ENCODE measurements around the gene ACACA.
"Not testable (repeated sequence)": the region's sequence is repeated elsewhere in the genome, so short reads cannot be mapped to it uniquely, and the experiment has no call there.

Gene ACACA

DNA sequence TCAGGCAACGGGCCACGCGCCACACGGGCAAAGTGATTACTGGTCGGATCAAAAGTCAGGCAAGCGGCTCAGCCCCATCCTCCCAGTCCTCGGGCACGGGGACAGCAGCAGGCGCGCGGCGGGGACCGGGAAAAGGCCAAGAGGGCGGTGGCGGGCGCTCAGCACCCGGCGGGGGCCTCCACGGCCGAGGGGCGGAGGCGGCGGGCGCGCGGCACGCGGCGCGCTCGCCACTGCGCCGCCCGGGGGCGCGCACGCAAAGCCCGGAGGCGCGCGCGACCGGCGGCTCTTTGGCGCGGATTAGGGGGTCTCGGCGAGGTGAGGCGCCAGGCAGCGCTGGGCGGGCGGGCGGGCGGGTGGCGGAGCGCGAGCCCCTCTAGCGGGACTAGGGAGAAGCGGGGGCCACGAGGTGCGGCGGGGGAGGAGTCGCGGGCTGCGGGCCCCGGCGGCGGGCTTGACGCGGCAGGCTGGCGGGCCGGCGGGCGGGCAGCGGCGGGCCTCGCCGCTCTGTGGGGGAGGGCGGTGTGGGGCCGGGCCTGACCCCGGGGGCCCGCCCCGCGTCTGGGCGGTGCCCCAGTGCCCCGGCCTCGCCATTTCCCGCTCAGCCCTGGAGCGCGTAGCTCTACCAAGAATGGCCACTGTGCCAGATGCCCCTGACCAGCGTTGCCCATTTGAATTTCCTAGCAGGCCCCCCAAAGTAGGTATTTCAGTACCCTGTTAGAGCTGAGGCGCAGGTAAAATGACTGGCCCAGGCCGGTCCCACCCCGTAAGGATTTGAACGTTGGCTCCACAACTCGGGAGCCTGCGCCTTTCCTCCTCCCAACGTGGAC lies at the start of gene ACACA, which contains the start of gene TADA2A:
ACACA (minus strand) TSS at position 202 of the 827 bp plus-strand sequence. CDS start 537 bp downstream, outside the sequence.
TADA2A (plus strand) TSS at position 252 of the 827 bp plus-strand sequence. CDS start 4,480 bp downstream, outside the sequence.
- peak; percentile 74 for DNase-seq (ENCODE audit: low read depth)

DNA sequence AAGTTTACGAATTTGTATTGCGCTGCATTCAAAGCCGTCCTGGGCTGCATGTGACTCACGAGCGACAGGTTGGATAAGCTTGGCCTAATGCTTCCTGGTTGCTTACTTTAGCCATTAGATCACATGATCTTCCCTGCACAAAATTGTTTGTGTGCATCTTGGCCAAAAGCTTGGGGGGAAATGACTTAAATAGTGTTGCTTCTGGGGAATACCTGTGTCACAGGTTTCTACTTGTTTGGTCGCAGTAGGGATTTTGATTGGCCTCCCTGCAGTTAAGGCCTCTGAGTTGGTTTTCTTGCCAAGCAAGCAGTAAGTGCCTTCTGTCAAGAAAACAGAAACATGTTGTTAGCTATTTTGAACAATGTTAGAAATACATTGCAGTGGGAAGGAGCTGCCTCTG lies 43.5 kb upstream of the ACACA start:
- peak; percentile 8 for DNase-seq (ENCODE audit: low read depth)

DNA sequence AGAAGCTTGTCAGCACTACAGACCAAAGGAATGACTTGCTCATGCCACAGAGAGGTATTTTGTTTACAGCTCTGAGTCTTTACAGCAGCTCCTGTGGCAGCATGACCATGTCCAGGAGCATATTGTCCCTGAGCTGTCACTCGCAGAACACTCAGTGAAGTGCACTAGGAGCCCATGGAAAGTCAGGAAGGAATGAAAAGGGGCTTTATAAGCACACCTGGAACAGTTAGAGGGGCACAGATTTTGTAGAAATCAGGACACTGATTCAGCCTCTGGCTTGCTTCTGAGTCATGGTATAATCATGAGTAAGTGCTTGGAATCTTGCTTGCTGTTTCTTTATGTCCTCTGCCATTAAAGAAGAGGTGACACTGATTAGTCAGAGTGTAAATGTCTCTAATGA lies 41.0 kb upstream of the ACACA start:
- DNase-seq (ENCODE audit: low read depth) = peak; percentile 43

DNA sequence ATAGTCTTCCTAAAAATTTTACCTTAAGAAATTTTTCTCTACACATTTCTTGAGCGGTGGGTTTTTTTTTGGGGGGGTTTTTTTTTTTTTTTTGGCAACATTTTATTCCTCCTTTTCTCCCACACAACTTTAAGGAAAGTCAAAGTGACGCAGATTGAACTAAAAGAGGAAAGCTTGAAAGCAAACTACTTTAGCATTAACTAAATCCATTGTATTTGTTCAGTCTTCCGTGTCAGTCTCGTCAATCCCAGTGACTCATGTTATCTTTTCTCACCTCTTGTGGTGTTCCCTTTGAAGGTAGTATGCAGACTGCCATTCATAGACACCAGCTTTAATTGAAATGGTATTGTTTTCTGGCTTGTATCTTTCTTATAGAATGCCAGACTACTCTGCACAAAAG lies 39.4 kb upstream of the ACACA start:
- DNase-seq (ENCODE audit: low read depth) = peak; percentile 43

DNA sequence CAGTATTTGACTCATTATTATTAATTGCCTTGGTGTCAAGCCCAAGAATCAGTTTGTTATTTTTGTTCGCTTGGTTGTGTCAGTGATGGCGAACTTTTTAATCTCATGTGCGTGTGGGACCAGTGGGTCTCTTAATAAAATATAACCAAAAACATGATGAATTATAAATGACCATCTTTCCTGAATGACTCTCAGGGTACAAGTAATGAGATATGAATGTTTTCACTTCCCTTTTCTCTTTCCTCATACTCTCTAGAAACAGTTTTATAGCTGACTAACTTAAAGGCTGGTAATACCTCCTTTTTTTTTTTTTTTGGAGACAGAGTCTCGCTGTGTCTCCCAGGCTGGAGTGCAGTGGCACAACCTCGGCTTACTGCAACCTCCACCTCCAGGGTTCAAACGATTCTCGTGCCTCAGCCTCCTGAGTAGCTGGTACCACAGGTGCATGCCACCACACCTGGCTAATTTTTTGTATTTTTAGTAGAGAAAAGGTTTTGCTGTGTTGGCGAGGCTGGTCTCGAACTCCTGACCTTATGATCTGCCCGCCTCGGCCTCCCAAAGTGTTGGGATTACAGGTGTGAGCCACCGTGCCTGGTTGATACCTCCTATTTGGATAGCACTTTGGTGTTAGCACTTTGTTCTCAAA lies 34.9 kb upstream of the ACACA start:
- DNase-seq (ENCODE audit: low read depth) = not testable (repeated sequence)

DNA sequence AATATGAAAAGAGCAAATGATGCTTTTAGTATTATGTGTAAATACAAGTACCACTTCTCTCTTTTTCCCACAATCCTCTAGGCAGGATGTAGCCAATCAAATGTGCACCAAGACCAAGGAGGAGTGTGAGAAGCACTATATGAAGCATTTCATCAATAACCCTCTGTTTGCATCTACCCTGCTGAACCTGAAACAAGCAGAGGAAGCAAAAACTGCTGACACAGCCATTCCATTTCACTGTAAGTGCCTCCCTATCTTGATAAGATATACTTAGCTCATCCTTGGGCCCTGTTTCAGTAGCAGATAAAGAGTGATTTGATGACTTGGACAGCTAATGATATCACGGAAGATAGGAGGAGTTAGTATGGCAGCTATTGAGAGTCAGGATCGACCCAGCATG lies 33.8 kb upstream of the ACACA start:
- DNase-seq (ENCODE audit: low read depth) = no peak

DNA sequence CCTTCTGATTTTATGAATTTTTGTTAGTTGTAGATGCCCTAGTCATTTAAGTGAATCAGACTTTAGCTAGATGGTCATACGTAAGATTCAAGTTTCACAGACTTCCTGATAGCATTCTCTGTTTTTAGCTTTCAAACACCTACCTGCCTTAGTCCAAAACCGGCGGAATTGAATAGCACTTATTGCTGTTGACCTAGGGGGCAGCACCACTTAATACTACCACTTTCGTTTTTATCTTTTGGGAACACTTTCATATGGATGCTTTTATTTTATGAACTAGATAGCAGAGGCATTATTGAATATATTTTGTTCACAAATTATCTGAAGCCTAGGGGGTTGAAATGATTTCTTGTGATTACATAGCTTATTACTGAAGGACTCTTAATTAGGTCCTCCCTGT lies 31.5 kb upstream of the ACACA start:
- DNase-seq (ENCODE audit: low read depth) = no peak

DNA sequence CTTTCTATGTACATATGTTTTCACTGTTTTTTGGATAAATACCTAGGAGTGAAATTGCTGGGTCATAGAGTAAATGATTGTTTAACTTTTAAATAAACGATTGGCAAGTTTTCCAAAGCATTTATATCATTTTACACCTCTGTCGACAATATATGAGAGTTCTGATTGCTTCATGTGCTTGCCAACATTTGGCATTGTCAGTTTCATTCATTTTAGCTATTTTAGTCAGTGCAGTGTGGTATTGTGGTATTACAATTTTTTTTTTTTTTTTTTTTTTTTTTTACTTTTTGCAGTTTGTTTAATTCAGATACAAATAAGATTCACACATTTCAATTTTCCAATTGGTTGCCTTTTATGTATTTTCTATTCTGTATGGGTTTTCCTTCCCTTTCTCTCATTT lies 26.0 kb upstream of the ACACA start:
- DNase-seq (ENCODE audit: low read depth) = no peak

DNA sequence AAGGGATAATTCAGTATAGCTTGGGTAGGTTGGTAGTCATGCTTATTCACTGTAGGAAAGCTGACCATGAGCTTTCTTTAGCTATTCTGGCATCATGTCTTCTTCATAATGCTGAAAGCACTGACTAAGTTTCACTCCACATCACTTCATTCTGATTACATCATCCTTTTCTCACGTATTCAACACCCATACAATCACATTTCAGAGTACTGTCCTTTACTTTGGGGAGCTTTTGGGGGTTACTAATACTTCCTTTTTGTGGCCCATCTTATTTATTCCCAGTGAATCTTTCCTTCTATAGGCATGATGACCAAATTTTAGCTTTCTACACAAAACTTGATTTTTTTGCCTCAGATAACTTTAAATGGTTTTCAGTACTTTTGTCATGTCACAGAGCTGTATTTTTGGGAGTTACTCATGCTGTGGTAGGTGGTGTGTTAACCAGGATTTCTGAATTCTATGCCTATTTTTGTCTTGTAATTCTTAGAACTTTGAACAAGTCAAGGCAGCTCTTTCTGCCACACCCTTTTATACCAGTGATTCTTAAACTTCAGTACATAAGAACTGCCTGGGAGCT lies 23.5 kb upstream of the ACACA start:
- DNase-seq (ENCODE audit: low read depth) = peak; percentile 75

DNA sequence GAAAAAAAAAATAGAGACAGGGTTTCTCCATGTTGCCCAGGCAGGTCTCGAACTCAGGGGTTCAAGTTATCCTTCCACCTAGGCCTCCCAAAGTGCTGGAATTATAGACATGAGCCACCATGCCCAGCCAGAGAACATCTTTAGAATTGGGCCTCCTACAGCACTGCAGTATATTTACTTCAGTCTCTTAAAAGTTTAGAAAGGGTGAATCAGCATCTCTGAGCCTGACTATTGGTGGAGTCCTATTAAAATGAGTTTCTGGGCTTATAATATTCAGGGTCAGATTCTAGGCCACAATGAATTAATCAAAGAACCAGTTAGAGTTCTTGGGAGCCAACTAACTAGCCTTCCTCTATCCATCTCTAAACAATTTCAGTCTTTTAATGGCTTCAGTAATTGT lies 22.8 kb upstream of the ACACA start:
- DNase-seq (ENCODE audit: low read depth) = no peak

DNA sequence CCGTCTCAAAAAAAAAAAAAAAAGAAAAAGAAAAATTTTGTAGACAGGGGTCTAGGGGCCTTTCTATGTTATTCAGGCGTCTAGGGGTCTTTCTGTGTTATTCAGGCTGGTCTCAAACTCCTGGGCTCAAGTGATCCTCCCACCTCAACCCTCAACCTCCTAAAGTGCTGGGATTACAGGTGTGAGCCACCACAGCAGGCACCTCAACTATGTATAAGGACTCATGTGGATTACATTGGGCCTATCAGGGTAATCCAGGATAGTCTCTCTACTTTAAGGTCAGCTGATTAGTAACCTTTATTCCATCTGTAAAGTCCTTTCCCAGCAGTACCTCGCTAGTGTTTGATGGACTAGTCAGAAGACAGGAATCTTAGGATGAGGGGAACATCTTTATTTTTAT lies 22.4 kb upstream of the ACACA start:
- no peak for DNase-seq (ENCODE audit: low read depth)

DNA sequence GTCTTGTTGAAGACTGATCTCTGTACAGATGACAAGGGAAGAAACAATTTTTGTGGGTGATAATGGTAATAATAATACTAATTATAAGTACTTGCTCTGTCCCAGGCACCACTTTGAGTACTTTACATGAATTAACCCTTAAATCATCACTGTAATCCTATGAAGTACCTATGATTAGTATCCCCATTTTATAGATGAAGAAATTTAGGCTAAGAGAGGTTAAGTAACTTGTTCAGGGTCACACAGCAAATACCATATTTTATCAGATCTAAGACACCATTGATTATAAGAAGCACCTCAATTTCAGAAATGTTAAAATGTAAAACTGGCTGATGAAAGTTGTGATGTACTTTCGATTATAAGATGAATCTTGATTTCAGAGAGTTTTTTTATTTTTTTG lies 18.6 kb upstream of the ACACA start:
- no peak for DNase-seq (ENCODE audit: low read depth)

DNA sequence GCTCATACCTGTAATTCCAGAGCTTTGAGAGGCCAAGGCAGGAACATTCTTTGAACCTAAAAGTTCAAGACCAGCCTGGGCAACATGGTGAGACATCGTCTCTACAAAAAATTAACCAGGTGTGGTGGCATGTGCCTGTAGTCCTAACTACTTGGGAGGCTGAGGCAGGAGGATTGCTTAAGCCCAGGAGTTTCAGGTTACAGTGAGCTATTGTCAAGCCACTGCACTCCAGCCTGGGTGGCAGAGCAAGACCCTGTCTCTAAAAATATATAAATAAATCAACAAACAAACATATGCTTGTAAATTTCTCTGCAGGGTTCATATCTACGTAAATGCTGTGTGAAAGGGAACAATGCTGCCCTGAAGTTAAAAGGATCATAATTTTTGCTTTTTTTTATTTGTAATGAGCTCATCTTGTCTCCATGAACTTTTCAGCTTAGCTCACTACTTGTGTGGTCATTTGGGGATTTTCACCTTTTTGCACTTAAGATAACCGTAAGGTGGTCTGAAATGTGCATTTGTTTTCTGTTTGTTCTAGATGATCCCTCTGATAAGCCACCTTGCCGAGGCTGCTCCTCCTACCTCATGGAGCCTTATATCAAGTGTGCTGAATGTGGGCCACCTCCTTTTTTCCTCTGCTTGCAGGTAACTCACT lies 16.5 kb upstream of the ACACA start:
- no peak for DNase-seq (ENCODE audit: low read depth)

DNA sequence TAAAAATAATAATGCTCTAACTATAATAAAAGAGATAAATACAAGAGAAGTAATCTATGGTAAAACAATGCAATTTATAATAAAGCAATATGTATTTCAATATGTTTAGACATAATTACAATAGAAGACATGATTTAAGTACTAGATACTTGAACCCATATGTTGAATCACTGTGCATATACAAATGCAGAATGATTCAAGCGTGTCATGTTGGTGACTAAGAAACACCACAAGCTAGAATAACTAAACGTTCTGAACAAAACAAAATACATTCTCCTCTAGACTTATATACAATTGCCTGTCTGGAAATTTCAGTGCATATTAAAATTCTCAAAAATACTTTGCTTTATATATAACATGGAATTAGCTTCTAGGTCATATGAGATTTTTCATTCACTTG lies 11.2 kb upstream of the ACACA start:
- DNase-seq (ENCODE audit: low read depth) = peak; percentile 64

DNA sequence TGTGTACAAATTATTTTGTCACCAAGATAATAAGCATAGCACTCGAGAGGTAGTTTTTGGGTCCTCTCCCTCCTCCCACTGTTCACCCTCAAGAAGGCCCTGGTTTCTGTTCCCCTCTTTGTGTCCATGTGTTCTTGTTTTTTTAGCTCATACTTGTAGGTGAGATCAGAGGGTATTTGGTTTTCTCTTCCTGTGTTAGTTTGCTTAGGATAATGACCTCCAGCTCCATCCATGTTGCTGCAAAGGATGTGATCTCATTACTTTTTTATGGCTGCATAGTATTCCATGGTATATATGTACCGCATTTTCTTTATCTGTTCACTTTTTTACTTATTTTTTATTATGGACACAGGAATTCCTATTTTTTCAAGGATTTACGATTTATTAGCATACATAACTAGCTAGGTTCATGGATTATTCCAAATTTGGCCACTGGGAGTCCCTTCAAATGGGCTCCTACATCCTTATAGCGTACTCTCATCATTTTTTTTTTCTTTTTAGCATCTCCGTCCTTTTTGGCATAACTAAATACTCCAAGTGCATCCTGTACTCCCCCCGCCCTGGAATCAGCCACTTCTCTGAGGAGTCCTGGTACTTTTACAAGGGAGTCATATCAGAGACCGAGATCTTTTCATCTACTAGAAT lies 7.4 kb upstream of the ACACA start:
- peak; percentile 28 for DNase-seq (ENCODE audit: low read depth)

DNA sequence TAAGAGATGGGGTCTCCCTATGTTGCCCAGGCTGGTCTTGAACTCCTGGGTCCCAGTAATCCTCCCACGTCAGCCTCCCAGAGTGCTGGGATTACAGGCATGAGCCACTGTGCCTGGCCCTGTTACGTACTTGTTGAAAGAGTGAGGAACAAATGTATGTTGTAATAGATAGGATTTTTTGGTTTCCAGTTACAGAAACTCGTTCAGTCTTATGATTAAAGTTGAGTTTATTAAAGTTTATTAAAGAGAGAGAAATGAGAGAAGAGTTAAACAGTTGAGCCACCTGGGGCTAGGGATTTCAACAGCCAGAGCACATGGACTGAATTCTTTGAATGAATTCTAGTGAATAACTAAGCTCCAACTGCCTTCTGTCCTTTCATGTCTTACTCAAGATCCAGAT lies 3.7 kb upstream of the ACACA start:
- DNase-seq (ENCODE audit: low read depth) = peak; percentile 53

DNA sequence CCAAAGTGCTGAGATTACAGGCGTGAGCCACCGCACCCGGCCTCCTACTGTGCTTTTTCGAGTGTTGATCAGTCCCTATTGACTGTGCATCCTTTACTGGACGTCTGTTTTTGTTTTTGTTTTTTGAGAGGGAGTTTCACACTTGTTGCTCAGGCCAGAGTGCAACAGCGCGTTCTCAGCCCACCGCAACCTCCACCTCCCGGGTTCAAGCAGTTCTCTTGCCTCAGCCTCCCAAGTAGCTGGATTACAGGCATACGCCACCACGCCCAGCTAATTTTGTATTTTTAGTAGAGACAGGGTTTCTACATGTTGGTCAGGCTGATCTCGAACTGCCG lies 1.5 kb upstream of the ACACA start:
- not testable (repeated sequence) for DNase-seq (ENCODE audit: low read depth)

DNA sequence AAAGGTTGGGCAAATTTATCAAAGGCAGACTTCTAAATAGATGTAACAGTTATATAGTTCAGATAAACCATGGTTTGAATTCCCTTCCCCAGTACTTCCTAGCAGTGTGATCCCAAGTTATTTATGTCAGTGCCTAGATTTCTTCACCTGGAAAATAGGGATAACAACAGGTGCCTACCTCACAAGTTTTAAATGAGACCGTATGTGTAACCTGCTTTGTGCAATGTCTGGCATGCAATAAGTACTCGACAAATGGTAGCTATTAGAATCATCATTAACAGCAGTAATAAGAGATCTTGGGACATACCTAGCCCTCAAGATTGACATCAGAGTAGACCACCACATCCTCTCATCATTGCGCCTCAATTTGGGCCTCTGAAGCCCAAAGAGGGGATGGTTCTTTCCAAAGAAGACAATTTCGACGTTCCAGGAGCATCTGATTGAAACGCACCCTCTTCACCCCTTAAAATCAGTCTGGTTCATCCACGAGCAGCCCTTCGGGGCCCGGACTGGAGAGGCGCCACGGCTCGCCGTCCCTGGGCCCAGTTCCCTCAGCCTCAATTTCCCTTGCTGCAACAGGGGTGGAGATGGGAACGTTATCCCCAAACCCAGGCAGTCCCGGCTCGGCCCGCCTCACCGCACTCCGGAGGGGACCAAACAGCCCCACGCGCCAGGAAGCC lies 541 bp downstream of the ACACA start:
- DNase-seq (ENCODE audit: low read depth) = peak; percentile 1

DNA sequence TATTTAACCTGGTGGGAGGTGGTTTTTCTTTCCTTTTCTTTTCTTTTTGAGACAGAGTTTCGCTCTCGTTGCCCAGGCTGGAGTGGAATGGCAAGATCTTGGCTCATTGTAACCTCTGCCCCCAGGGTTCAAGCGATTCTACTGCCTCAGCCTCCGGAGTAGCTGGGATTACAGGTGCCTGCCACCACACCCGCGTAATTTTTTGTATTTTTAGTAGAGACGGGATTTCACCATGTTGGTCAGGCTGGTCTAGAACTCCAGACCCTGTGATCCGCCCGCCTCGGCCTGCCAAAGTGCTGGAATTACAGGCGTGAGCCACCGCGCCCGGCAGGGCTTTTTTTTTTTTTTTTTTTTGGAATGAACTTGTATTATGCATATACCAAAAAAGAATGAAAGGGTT lies 1.1 kb downstream of the ACACA start:
- not testable (repeated sequence) for DNase-seq (ENCODE audit: low read depth)

DNA sequence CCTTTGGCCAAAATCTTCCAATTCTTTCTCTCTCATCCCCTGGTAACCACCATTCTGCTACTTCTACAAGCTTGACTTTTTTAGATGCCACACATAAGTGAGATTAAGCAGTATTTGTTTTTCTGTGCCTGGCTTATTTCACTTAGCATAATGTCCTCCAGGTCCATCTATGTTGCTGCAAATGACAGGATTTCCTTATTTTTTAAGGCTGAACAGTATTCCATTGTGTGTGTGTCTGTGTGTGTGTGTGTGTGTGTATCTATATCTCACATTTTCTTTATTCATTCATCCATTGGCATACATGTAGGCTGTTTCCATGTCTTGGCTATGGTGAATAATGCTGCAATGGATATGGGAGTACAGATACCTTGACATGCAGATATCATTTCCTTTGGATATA lies 6.1 kb downstream of the ACACA start:
- DNase-seq (ENCODE audit: low read depth) = no peak

DNA sequence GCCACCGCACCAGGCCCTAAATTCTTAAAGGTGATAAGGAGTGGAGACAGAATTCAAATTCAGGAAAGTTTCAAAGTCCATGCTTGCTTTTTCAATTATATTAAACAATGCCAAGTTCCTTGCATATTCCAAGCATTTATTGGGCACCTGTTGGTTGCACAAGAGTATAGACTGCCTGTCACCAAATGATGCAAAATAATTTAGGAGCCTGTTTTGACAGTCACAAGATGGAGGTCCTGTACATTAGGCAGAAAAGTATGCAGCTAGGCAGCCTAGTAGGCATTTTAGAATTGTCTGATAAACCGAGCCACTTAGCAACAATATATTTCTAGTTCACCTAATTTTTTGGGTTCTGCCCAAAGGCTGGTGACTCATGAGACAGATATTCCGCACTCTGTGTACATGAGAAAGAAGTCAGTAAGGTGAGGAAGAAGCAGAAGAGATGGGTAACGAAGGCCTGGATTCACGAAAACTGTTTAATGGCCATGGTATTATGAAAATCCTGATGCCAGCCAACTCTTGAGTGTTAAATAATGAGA lies 7.3 kb downstream of the ACACA start:
- peak; percentile 18 for DNase-seq (ENCODE audit: low read depth)
